ENCODE data around the gene TSHZ3. TPM values are rescaled to one million over a fixed set of nuclear protein-coding genes. Genes with fewer than 3 reads are reported as not detected.

TSHZ3 gene
- total RNA-seq, 1 experiment from 2014 or later, result 3.2 TPM

DNA sequence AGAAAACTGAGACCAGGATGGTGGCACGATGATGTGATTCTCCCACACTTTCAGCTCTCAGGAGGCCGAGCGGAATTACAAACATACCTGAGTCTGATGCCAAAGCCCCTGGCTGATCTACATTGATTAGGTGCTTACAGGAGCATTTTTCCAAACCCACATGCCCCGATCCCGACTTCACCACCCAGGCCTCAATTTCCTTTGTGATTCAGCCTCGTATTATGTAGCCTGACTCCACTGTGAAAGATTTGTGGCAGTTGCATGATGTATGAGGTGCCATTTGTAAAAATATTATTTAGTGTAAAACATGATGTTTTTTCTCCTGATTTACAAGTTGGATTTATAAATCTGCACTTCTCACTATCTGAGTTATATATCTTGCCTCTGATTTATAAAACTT is 118.0 kb downstream of the TSHZ3 start:
- Histone ChIP-seq H3K14ac (ENCODE audit: insufficient read depth, low read length) (no peak overlapping the region), H3K79me1 (ENCODE audit: insufficient read depth, low read depth, low read length, poor library complexity, severe bottlenecking) (no peaks in the 10 kb centered on the region), H4K91ac (ENCODE audit: insufficient read length, low read depth, low read length) (no peak overlapping the region), H2BK5ac (ENCODE audit: insufficient read length, low read length) (no peak overlapping the region), H3K56ac (ENCODE audit: insufficient read length, low read depth, low read length) (no peak overlapping the region), H2BK20ac (ENCODE audit: low read depth, low read length, poor library complexity, severe bottlenecking) (no peak overlapping the region), H4K20me1 (ENCODE audit: control insufficient read depth, insufficient read depth, insufficient read length) (no peaks in the 10 kb centered on the region), H3K4ac (ENCODE audit: low read depth, low read length) (no peak overlapping the region), H2BK15ac (ENCODE audit: low read depth, low read length) (no peak overlapping the region), H3K18ac (ENCODE audit: insufficient read length, low read depth, low read length) (no peak overlapping the region), H3K23ac (ENCODE audit: insufficient read length, low read depth, low read length) (no peak overlapping the region), H2AFZ (ENCODE audit: low read length) (no peak overlapping the region), H3K27me3 (ENCODE audit: insufficient read depth, low read length) (no peaks in the 10 kb centered on the region), H4K5ac (ENCODE audit: insufficient read length, low read depth, low read length) (no peak overlapping the region), H3K4me2 (ENCODE audit: insufficient read depth, insufficient read length, low read length) (no peak overlapping the region), H2BK120ac (ENCODE audit: low read depth, low read length, poor library complexity, severe bottlenecking) (no peak overlapping the region), H3K23me2 (ENCODE audit: insufficient read length, low read depth, low read length, poor library complexity, severe bottlenecking) (no peaks in the 10 kb centered on the region), H3K27ac (ENCODE audit: insufficient read length, low read depth, low read length) (no peak overlapping the region), H3K9me3 (ENCODE audit: control insufficient read depth, low read depth, low read length) (no peaks in the 10 kb centered on the region), H3K79me2 (ENCODE audit: insufficient read depth, low read length) (no peaks in the 10 kb centered on the region), H2BK12ac (ENCODE audit: insufficient read length, low read depth, low read length) (no peak overlapping the region), H3T11ph (ENCODE audit: low read length) (no peak overlapping the region), H4K8ac (replicated peaks; ENCODE audit: insufficient read length, low read depth, low read length) (no peak overlapping the region), H3K4me1 (ENCODE audit: insufficient read depth, low read length) (no peaks in the 10 kb centered on the region), H3K9ac (ENCODE audit: extremely low read depth, insufficient read length, low read length) (no peak overlapping the region), H2AK5ac (ENCODE audit: insufficient read length, low read length) (no peak overlapping the region)
- Mint-ChIP-seq H3K36me3 (ENCODE audit: insufficient read depth in 1 of 3, low read depth in 3 of 3) (no peaks in the 10 kb centered on the region), H3K9me3 (no peaks in the 10 kb centered on the region), H3K27ac (no peak overlapping the region; a peak in 1 of 7 replicates), H3K27me3 (ENCODE audit: low read depth) (no peaks in the 10 kb centered on the region), H3K4me3 (no peak overlapping the region), H3K4me1 (peaks cover 0 to 5% of the 10 kb centered on the region in 2 experiments; a peak in 2 of 4 replicates)
- TF ChIP-seq, protein P1, sequence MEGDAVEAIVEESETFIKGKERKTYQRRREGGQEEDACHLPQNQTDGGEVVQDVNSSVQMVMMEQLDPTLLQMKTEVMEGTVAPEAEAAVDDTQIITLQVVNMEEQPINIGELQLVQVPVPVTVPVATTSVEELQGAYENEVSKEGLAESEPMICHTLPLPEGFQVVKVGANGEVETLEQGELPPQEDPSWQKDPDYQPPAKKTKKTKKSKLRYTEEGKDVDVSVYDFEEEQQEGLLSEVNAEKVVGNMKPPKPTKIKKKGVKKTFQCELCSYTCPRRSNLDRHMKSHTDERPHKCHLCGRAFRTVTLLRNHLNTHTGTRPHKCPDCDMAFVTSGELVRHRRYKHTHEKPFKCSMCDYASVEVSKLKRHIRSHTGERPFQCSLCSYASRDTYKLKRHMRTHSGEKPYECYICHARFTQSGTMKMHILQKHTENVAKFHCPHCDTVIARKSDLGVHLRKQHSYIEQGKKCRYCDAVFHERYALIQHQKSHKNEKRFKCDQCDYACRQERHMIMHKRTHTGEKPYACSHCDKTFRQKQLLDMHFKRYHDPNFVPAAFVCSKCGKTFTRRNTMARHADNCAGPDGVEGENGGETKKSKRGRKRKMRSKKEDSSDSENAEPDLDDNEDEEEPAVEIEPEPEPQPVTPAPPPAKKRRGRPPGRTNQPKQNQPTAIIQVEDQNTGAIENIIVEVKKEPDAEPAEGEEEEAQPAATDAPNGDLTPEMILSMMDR (conservative IDR thresholded peaks at IDR 0.05), result no peak
- WGBS (ENCODE audit: extremely low coverage, insufficient read length, low lambda C conversion rate), result no CpG with 5 or more reads among the region's 6 CpGs
- no peak for DNase-seq
